K562 (cell line): Measurements from ENCODE around the gene AGL. TPM values are rescaled to one million over a fixed set of nuclear protein-coding genes. Genes with fewer than 3 reads are reported as not detected.

Experiments
- DPF2 ChIP-seq: fragments of 450-650 bp; IDR thresholded peaks from 2 replicates; pipeline ENCODE4 v1.6.1; 2016
- ETV6 ChIP-seq, 3 experiments: fragments of 150-350 bp in 1 of 3; sonication (generic) in 1 of 3; formaldehyde crosslinking in 1 of 3; IDR thresholded peaks; 2 replicates each; pipeline versions ENCODE4 v1.6.1 to v1.8.0; 2014 to 2022; ENCODE audit warnings: borderline replicate concordance in 2 of 3, low read depth in 2 of 3, antibody characterized with exemption in 1 of 3, low read length in 1 of 3, mild to moderate bottlenecking in 1 of 3, missing genetic modification reagents in 1 of 3
- FUS ChIP-seq: fragments of 200-400 bp; formaldehyde crosslinking; optimal IDR thresholded peaks from 2 replicates; pipeline ENCODE3; 2017; ENCODE audit warnings: low read depth, low read length
- LEF1 ChIP-seq: fragments of 450-650 bp; IDR thresholded peaks from 2 replicates; pipeline ENCODE4 v1.6.1; 2016; ENCODE audit warnings: mild to moderate bottlenecking
- NFRKB ChIP-seq: fragments of 450-650 bp; IDR thresholded peaks from 2 replicates; pipeline ENCODE4 v1.6.1; 2016; ENCODE audit warnings: low read depth
- PHB ChIP-seq: fragments of 250-450 bp; sonication (Bioruptor Pico); IDR thresholded peaks from 2 replicates; pipeline ENCODE4 v1.5.0; 2021
- PRDM10 ChIP-seq: fragments of 450-650 bp; IDR thresholded peaks from 2 replicates; pipeline ENCODE4 v1.6.1; 2018; ENCODE audit not compliant: partially characterized antibody
- RBBP5 ChIP-seq: fragments of 200-600 bp; sonication (generic); IDR thresholded peaks from 2 replicates; pipeline ENCODE4 v1.6.1; 2012; ENCODE audit warnings: borderline replicate concordance, mild to moderate bottlenecking, low read length, control low read depth, inconsistent platforms; ENCODE audit not compliant: insufficient read depth, poor library complexity, severe bottlenecking
- RBM25 ChIP-seq: fragments of 200-400 bp; formaldehyde crosslinking; IDR thresholded peaks from 2 replicates; pipeline ENCODE4 v1.6.1; 2018; ENCODE audit warnings: low read length, low read depth, moderate library complexity; ENCODE audit not compliant: severe bottlenecking
- SMC3 ChIP-seq: conservative IDR thresholded peaks from 2 replicates; pipeline ENCODE4 v1.6.1; 2011; ENCODE audit warnings: low read depth, low read length, improper control_type of control experiment; ENCODE audit not compliant: insufficient read depth
- SOX6 ChIP-seq: fragments of 450-650 bp; IDR thresholded peaks from 2 replicates; pipeline ENCODE4 v1.6.1; 2014; ENCODE audit warnings: mild to moderate bottlenecking
- SRSF3 ChIP-seq: fragments of 200-400 bp; formaldehyde crosslinking; IDR thresholded peaks from 2 replicates; pipeline ENCODE4 v1.6.1; 2016; ENCODE audit warnings: mild to moderate bottlenecking, low read length, moderate library complexity; ENCODE audit not compliant: insufficient read depth
- TFAM ChIP-seq: fragments of 250-450 bp; sonication (Bioruptor Pico); conservative IDR thresholded peaks from 2 replicates; pipeline ENCODE4 v1.5.0; 2021; ENCODE audit warnings: mild to moderate bottlenecking, moderate library complexity
- TGIF2 ChIP-seq: sonication (generic); formaldehyde crosslinking; IDR thresholded peaks from 2 replicates; pipeline ENCODE4 v1.8.1; 2022; ENCODE audit warnings: mild to moderate bottlenecking, missing genetic modification reagents, moderate library complexity
- TRIM25 ChIP-seq: fragments of 450-650 bp; IDR thresholded peaks from 2 replicates; pipeline ENCODE4 v1.7.0; 2016; ENCODE audit warnings: borderline replicate concordance
- TSC22D4 ChIP-seq: fragments of 450-650 bp; IDR thresholded peaks from 2 replicates; pipeline ENCODE4 v1.6.1; 2016; ENCODE audit warnings: missing genetic modification characterization, missing biosample characterization, control low read depth
- VEZF1 ChIP-seq: fragments of 200-800 bp; sonication (Bioruptor generic); IDR thresholded peaks from 2 replicates; pipeline ENCODE4 v1.6.1; 2017; ENCODE audit warnings: missing genetic modification characterization, missing compliant biosample characterization
- ZNF232 ChIP-seq: sonication (generic); formaldehyde crosslinking; IDR thresholded peaks from 2 replicates; pipeline ENCODE4 v1.8.0; 2022; ENCODE audit warnings: mild to moderate bottlenecking, missing genetic modification reagents
- ZNF764 ChIP-seq: fragments of 250-450 bp; sonication (Bioruptor Pico); IDR thresholded peaks from 2 replicates; pipeline ENCODE4 v1.4.0; 2020; ENCODE audit warnings: low read depth, mild to moderate bottlenecking, moderate library complexity
- polyA plus RNA-seq, 8 experiments: library from polyadenylated mRNA; depleted of rRNA in 4 of 8; stranded (reverse) in 5 of 8; unstranded in 3 of 8; fragments of >200 nt; fragmentation: Nextera tagmentation in 2 of 8; fragmentation: Illumina TruSeq in 1 of 8; extraction: Ambion mirVana in 2 of 8; extraction: Trizol in 1 of 8; gene quantifications; 2 replicates each; pipeline versions ENCODE4 v1.2.1 to v1.2.3, GENCODE V29; 2011 to 2014; ENCODE audit warnings: inconsistent platforms in 1 of 8, missing spikeins in 1 of 8
- total RNA-seq, 7 experiments: library from RNA; depleted of rRNA in 6 of 7; stranded (reverse); fragments of >200 nt in 6 of 7; fragmentation: Illumina TruSeq in 2 of 7; extraction: Trizol in 2 of 7; gene quantifications; 2 replicates each; pipeline versions ENCODE4 v1.2.1 to v1.2.3, GENCODE V29; 2011 to 2021; ENCODE audit warnings: low replicate concordance in 1 of 7

Gene AGL
- total and polyA plus RNA-seq, 9 of the 15 experiments (the other 6 are each of a cell fraction or from before 2014, with no cell fraction given): 6.3 to 20.4 (median 12.4) TPM

- TF ChIP-seq VEZF1 (CRISPR knock-in tag) (peak; percentile 49), TSC22D4 (no peak), TFAM (CRISPR knock-in tag) (no peak), NFRKB (peak; percentile 77; the same call in 1 of the 2 replicates), SMC3 (no peak; the same call in 1 of the 2 replicates), PHB (CRISPR knock-in tag) (no peak), PRDM10 (peak; percentile 31), DPF2 (no peak), LEF1 (no peak), ZNF764 (CRISPR knock-in tag) (no peak), ETV6 (IDR thresholded peaks at IDR 0.05; ENCODE audit: borderline replicate concordance in 1 of 2, low read depth in 2 of 2, low read length in 1 of 2) (no peak), ETV6 (CRISPR knock-in tag; IDR thresholded peaks at IDR 0.05; ENCODE audit: borderline replicate concordance) (no peak), SRSF3 (no peak), SOX6 (peak; percentile 27; the same call in 1 of the 2 replicates), TGIF2 (CRISPR knock-in tag) (no peak; the same call in 1 of the 2 replicates), RBM25 (no peak), FUS (no peak), RBBP5 (peak; percentile 100), TRIM25 (no peak; the same call in 1 of the 2 replicates), ZNF232 (CRISPR knock-in tag) (no peak)
These were observed 119.8 kb downstream of the AGL start, which contains the start of gene SLC35A3 (continued) for GRCh38 chr1:99969729-99970621.
